HCT116 (cell line): ENCODE measurements around the gene DPP6. TPM values are rescaled to one million over a fixed set of nuclear protein-coding genes. Genes with fewer than 3 reads are reported as not detected.

Experiments
- ATAC-seq: fragments of 200-7000 bp; cut with Tn5 transposase; 2 replicates; pipeline ENCODE4 v1.9.1; 2020; ENCODE audit warnings: mild to moderate bottlenecking, moderate library complexity
- BruUV-seq: library from RNA; stranded (reverse); fragments of 400-500 nt; replicated peaks from 2 replicates; lab custom pipeline; 2021; lab: Mats Ljungman, UMichigan
- CTCF ChIA-PET: fragments of 300-600 bp; sonication (Branson Sonifier 250); formaldehyde crosslinking; loops from one replicate; lab custom pipeline; 2021; ENCODE audit warnings: antibody characterized with exemption; lab: Charles Lee
- POLR2A ChIA-PET: fragments of 300-600, 350-600 bp; sonication (Branson Sonifier 250); formaldehyde crosslinking; loops from one replicate; lab custom pipeline; 2021; ENCODE audit warnings: antibody characterized with exemption; lab: Charles Lee
- RAD21 ChIA-PET, 2 experiments: fragments of 300-600 bp; sonication (Branson Sonifier 250); formaldehyde crosslinking; loops; one replicate each; lab custom pipeline; 2023; ENCODE audit warnings: low total read pairs in 2 of 2; ENCODE audit not compliant: uncharacterized antibody in 2 of 2, unreplicated experiment in 2 of 2, low non-redundant PET in 1 of 2; lab: Charles Lee
- DNase-seq: peaks from one replicate; pipeline ENCODE4 v3.0.0-alpha.2; 2010; ENCODE audit warnings: low read depth, low spot score
- H2AFZ ChIP-seq: fragments of 200-600 bp; shearing (Covaris generic), sonication (generic); 2 replicates; pipeline ENCODE4 v1.6.1; 2017; ENCODE audit warnings: low read depth, mixed run types, mixed read lengths, antibody characterized with exemption, low read length; ENCODE audit not compliant: poor library complexity, severe bottlenecking
- H3K27ac ChIP-seq: 2 replicates; pipeline ENCODE4 v1.5.1; 2012; ENCODE audit warnings: low read depth, low read length
- H3K27me3 ChIP-seq: fragments of 200-600 bp; sonication (generic); 2 replicates; pipeline ENCODE4 v1.6.1; 2016; ENCODE audit warnings: mixed run types, low read length, mixed read lengths; ENCODE audit not compliant: insufficient read depth
- H3K36me3 ChIP-seq, 2 experiments: fragments of 200-500 bp in 1 of 2; fragments of 200-600 bp in 1 of 2; sonication (Bioruptor generic) in 1 of 2; sonication (generic) in 1 of 2; 2 replicates each; pipeline versions ENCODE4 v1.5.1 to v1.6.1; 2014 to 2016; ENCODE audit warnings: low read length in 2 of 2, inconsistent platforms in 1 of 2, mixed read lengths in 1 of 2, mixed run types in 1 of 2; ENCODE audit not compliant: insufficient read depth in 2 of 2, control insufficient read depth in 1 of 2
- H3K4me1 ChIP-seq, 2 experiments: fragments of 200-600 bp in 1 of 2; sonication (generic) in 1 of 2; 2 replicates each; pipeline versions ENCODE4 v1.5.1 to v1.6.1; 2012 to 2017; ENCODE audit warnings: low read length in 2 of 2, inconsistent platforms in 1 of 2, mild to moderate bottlenecking in 1 of 2, mixed read lengths in 1 of 2, mixed run types in 1 of 2, moderate library complexity in 1 of 2; ENCODE audit not compliant: insufficient read depth in 2 of 2, control insufficient read depth in 1 of 2
- H3K4me2 ChIP-seq: fragments of 200-600 bp; sonication (generic); 2 replicates; pipeline ENCODE4 v1.6.1; 2017; ENCODE audit warnings: mixed run types, low read length, mixed read lengths
- H3K4me3 ChIP-seq, 2 experiments: fragments of 200-600 bp in 1 of 2; sonication (generic) in 1 of 2; replicated peaks in 1 of 2; 2 replicates each; pipeline ENCODE4 v1.5.1; 2011 to 2016; ENCODE audit warnings: low read length in 2 of 2, control low read depth in 1 of 2, low read depth in 1 of 2, mild to moderate bottlenecking in 1 of 2, mixed read lengths in 1 of 2, mixed run types in 1 of 2
- H3K79me2 ChIP-seq: fragments of 200-600 bp; sonication (generic); 2 replicates; pipeline ENCODE4 v1.6.1; 2017; ENCODE audit warnings: mild to moderate bottlenecking, mixed run types, low read length, moderate library complexity, mixed read lengths; ENCODE audit not compliant: insufficient read depth
- H3K9ac ChIP-seq: fragments of 200-600 bp; sonication (generic); 2 replicates; pipeline ENCODE4 v1.6.1; 2016; ENCODE audit warnings: low read length, mixed read lengths
- H3K9me2 ChIP-seq: fragments of 200-600 bp; sonication (generic), shearing (Covaris generic); 2 replicates; pipeline ENCODE4 v1.6.1; 2017; ENCODE audit warnings: mixed run types, mild to moderate bottlenecking, moderate library complexity; ENCODE audit not compliant: insufficient read depth
- H3K9me3 ChIP-seq, 2 experiments: fragments of 200-500 bp in 1 of 2; fragments of 200-600 bp in 1 of 2; sonication (Bioruptor generic) in 1 of 2; sonication (generic) in 1 of 2; 2 replicates each; pipeline ENCODE4 v1.6.1; 2014 to 2017; ENCODE audit warnings: low read length in 2 of 2, mixed read lengths in 2 of 2, inconsistent platforms in 1 of 2, low read depth in 1 of 2, mild to moderate bottlenecking in 1 of 2, mixed run types in 1 of 2, moderate library complexity in 1 of 2; ENCODE audit not compliant: control insufficient read depth in 1 of 2, insufficient read depth in 1 of 2
- H4K20me1 ChIP-seq: fragments of 200-600 bp; sonication (generic), shearing (Covaris generic); 2 replicates; pipeline ENCODE4 v1.6.1; 2017; ENCODE audit warnings: mixed run types, mild to moderate bottlenecking, moderate library complexity; ENCODE audit not compliant: insufficient read depth
- CBX3 ChIP-seq: IDR thresholded peaks from 2 replicates; pipeline ENCODE4 v1.6.1; 2012; ENCODE audit warnings: low read depth
- FOSL1 ChIP-seq: IDR thresholded peaks from 2 replicates; pipeline ENCODE4 v1.6.1; 2012; ENCODE audit warnings: low read depth
- POLR2A ChIP-seq: IDR thresholded peaks from 2 replicates; pipeline ENCODE4 v1.7.0; 2011; ENCODE audit warnings: borderline replicate concordance; ENCODE audit not compliant: insufficient read depth, insufficient read length; ENCODE audit errors: extremely low read depth
- POLR2AphosphoS5 ChIP-seq: IDR thresholded peaks from 2 replicates; pipeline ENCODE4 v1.6.1; 2011; ENCODE audit warnings: mild to moderate bottlenecking, low read depth, low read length, moderate library complexity
- RAD21 ChIP-seq: IDR thresholded peaks from 2 replicates; pipeline ENCODE4 v1.6.1; 2012; ENCODE audit warnings: low read depth, mild to moderate bottlenecking
- SRF ChIP-seq: IDR thresholded peaks from 2 replicates; pipeline ENCODE4 v1.6.1; 2012; ENCODE audit warnings: low read depth
- TCF7L2 ChIP-seq: IDR thresholded peaks from 2 replicates; pipeline ENCODE4 v1.7.0; 2011; ENCODE audit warnings: borderline replicate concordance, inconsistent platforms; ENCODE audit not compliant: insufficient read depth, insufficient read length; ENCODE audit errors: extremely low read depth
- YY1 ChIP-seq: IDR thresholded peaks from 2 replicates; pipeline ENCODE4 v1.6.1; 2011; ENCODE audit warnings: low read length, low read depth, moderate library complexity, mild to moderate bottlenecking; ENCODE audit not compliant: insufficient replicate concordance; ENCODE audit errors: extremely low read depth
- ZFX ChIP-seq: fragments of 450-650 bp; IDR thresholded peaks from 2 replicates; pipeline ENCODE4 v1.6.1; 2017
- ZNF274 ChIP-seq: fragments of 200-500 bp; sonication (Bioruptor generic); IDR thresholded peaks from 2 replicates; pipeline ENCODE4 v1.6.1; 2014; ENCODE audit warnings: mild to moderate bottlenecking, low read depth, low read length, inconsistent platforms
- intact Hi-C: fragments of 100-400 bp; cut with micrococcal nuclease; formaldehyde crosslinking; loops from 2 replicates; pipeline ENCODE4 v1.10.0; 2022
- total RNA-seq: library from RNA; stranded (reverse); gene quantifications from one replicate; pipeline ENCODE4 v1.2.1, GENCODE V29; 2021; ENCODE audit not compliant: unreplicated experiment
- TF ChIP-seq, protein P1 (sequence below): IDR thresholded peaks from 2 replicates; pipeline ENCODE4 v1.6.1; 2011; ENCODE audit warnings: mild to moderate bottlenecking, low read length, moderate library complexity; ENCODE audit not compliant: insufficient replicate concordance; ENCODE audit errors: extremely low read depth
- TF ChIP-seq, protein P2 (sequence below): IDR thresholded peaks from 2 replicates; pipeline ENCODE4 v1.6.1; 2012
- TF ChIP-seq, protein P3 (sequence below): IDR thresholded peaks from 2 replicates; pipeline ENCODE4 v1.6.1; 2012; ENCODE audit warnings: low read depth

The DPP6 gene
- total RNA-seq, 1 experiment from 2014 or later = not detected

DNA sequence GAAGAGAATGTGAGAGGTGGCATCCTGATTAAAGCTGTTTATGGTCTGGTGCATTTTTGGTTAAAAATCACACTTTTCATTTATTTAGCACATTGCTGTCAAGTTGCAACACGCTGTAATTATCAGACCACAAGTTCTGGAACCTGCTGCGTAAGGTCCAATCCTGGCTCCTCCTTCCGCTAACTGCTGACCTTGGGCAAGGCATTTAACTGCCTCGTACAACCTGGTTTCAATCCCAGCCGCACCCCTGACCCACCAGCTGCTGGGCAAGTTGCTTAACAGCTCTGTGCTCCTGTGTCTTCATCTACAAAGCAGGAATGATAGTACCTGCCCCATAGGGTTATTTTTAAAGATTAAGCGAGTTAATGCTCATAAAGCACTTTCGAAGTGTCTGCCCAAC is 668.9 kb downstream of the DPP6 start:
- RAD21 ChIA-PET = no interaction called here
- Histone ChIP-seq H3K9ac (no peak overlapping the region), H3K36me3 (no peaks in the 10 kb centered on the region), H3K4me3 (no peak overlapping the region), H3K4me2 (no peak overlapping the region), H3K27ac (no peak overlapping the region), H4K20me1 (no peaks in the 10 kb centered on the region), H3K79me2 (no peaks in the 10 kb centered on the region), H3K9me2 (no peaks in the 10 kb centered on the region), H3K4me1 (no peaks in the 10 kb centered on the region), H3K9me3 (no peaks in the 10 kb centered on the region; a peak in 1 of 4 replicates), H2AFZ (no peak overlapping the region), H3K27me3 (no peaks in the 10 kb centered on the region)
- POLR2A ChIA-PET = no interaction called here
- ATAC-seq (no peak), DNase-seq (no peak)
- CTCF ChIA-PET = interaction anchor here (1.5 kb wide), 1 partner anchor 23 kb away, joined by 3 read pairs; no protein-coding TSS in a partner anchor
- no TSS peak for BruUV-seq
- TF ChIP-seq ZNF274 = no peak
- no peak for TF ChIP-seq FOSL1
- TF ChIP-seq YY1 = no peak
- no peak for TF ChIP-seq TCF7L2
- no peak for TF ChIP-seq ZFX
- TF ChIP-seq, protein P1, sequence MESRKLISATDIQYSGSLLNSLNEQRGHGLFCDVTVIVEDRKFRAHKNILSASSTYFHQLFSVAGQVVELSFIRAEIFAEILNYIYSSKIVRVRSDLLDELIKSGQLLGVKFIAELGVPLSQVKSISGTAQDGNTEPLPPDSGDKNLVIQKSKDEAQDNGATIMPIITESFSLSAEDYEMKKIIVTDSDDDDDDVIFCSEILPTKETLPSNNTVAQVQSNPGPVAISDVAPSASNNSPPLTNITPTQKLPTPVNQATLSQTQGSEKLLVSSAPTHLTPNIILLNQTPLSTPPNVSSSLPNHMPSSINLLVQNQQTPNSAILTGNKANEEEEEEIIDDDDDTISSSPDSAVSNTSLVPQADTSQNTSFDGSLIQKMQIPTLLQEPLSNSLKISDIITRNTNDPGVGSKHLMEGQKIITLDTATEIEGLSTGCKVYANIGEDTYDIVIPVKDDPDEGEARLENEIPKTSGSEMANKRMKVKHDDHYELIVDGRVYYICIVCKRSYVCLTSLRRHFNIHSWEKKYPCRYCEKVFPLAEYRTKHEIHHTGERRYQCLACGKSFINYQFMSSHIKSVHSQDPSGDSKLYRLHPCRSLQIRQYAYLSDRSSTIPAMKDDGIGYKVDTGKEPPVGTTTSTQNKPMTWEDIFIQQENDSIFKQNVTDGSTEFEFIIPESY = no peak
- TF ChIP-seq, protein P2, sequence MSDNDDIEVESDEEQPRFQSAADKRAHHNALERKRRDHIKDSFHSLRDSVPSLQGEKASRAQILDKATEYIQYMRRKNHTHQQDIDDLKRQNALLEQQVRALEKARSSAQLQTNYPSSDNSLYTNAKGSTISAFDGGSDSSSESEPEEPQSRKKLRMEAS = no peak
- no peak for TF ChIP-seq CBX3
- TF ChIP-seq, protein P3, sequence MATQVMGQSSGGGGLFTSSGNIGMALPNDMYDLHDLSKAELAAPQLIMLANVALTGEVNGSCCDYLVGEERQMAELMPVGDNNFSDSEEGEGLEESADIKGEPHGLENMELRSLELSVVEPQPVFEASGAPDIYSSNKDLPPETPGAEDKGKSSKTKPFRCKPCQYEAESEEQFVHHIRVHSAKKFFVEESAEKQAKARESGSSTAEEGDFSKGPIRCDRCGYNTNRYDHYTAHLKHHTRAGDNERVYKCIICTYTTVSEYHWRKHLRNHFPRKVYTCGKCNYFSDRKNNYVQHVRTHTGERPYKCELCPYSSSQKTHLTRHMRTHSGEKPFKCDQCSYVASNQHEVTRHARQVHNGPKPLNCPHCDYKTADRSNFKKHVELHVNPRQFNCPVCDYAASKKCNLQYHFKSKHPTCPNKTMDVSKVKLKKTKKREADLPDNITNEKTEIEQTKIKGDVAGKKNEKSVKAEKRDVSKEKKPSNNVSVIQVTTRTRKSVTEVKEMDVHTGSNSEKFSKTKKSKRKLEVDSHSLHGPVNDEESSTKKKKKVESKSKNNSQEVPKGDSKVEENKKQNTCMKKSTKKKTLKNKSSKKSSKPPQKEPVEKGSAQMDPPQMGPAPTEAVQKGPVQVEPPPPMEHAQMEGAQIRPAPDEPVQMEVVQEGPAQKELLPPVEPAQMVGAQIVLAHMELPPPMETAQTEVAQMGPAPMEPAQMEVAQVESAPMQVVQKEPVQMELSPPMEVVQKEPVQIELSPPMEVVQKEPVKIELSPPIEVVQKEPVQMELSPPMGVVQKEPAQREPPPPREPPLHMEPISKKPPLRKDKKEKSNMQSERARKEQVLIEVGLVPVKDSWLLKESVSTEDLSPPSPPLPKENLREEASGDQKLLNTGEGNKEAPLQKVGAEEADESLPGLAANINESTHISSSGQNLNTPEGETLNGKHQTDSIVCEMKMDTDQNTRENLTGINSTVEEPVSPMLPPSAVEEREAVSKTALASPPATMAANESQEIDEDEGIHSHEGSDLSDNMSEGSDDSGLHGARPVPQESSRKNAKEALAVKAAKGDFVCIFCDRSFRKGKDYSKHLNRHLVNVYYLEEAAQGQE = no peak
- no peak for TF ChIP-seq RAD21
- TF ChIP-seq POLR2A = no peak
- TF ChIP-seq POLR2AphosphoS5 = no peak
- TF ChIP-seq SRF = no peak
- intact Hi-C loops = no loop called here
